ENCODE measurements around the gene ZBTB5. TPM values are rescaled to one million over a fixed set of nuclear protein-coding genes. Genes with fewer than 3 reads are reported as not detected.
A peak's percentile ranks its signal among the peaks of the same experiment; 100 is the strongest.

The ZBTB5 gene
- total and polyA plus RNA-seq, 2 of the 13 experiments (the other 11 are each of a cell fraction or from before 2014, with no cell fraction given) = 12.5 to 20.5 TPM

- 38% methylated on average over 5 of the region's 5 CpGs for WGBS (ENCODE audit: low lambda C conversion rate)
- H3K36me3 ChIP-seq (replicated peaks in 1 of 2; ENCODE audit: control insufficient read depth in 1 of 2, insufficient read depth in 2 of 2, low read length in 2 of 2) = no peaks in the 10 kb centered on the region
- H3K4me1 ChIP-seq (ENCODE audit: insufficient read depth, low read length) = peaks cover 74% of the 10 kb centered on the region
- no peak for ATAC-seq
- ChIA-PET CTCF (ENCODE audit: low intra/inter-chr PET ratio, low total read pairs) (no interaction called here), POLR2A (interaction anchor here (2.6 to 3.0 kb wide), 2 partner anchors 12 to 47 kb away, joined by 16 to 20 read pairs; partner anchors contain the start of gene ZBTB5)
- no peak overlapping the region for H3K9ac ChIP-seq (ENCODE audit: insufficient read depth, low read depth, low read length)
- no peak overlapping the region for H3K4me3 ChIP-seq (replicated peaks in 1 of 3; ENCODE audit: insufficient read depth in 1 of 3, low read depth in 2 of 3, low read length in 3 of 3)
- H3K27me3 ChIP-seq (ENCODE audit: control insufficient read depth in 1 of 2, insufficient read depth in 2 of 2, low read length in 2 of 2) = no peaks in the 10 kb centered on the region
- TF ChIP-seq RARA (CRISPR knock-in tag; IDR thresholded peaks at IDR 0.05) = peak; percentile 38; the same call in 1 of the 2 replicates
- no peak for TF ChIP-seq NCOA1 (CRISPR knock-in tag; IDR thresholded peaks at IDR 0.05)
- TF ChIP-seq HNF4A (CRISPR knock-in tag; IDR thresholded peaks at IDR 0.05) = peak; percentile 11; the same call in 1 of the 2 replicates
- peak; percentile 89 for TF ChIP-seq ZNF121 (CRISPR knock-in tag; IDR thresholded peaks at IDR 0.05)
- no peak for TF ChIP-seq ZNF343 (CRISPR knock-in tag; IDR thresholded peaks at IDR 0.05)
- TF ChIP-seq BHLHE40 (IDR thresholded peaks at IDR 0.05; ENCODE audit: low read length) = no peak
- TF ChIP-seq NFKB2 (CRISPR knock-in tag; IDR thresholded peaks at IDR 0.05; ENCODE audit: borderline replicate concordance) = no peak
- TF ChIP-seq SIN3A (IDR thresholded peaks at IDR 0.05; ENCODE audit: borderline replicate concordance, low read depth, low read length) = no peak
- TF ChIP-seq BATF2 (CRISPR knock-in tag; IDR thresholded peaks at IDR 0.05) = no peak
- TF ChIP-seq ZNF33B (CRISPR knock-in tag; IDR thresholded peaks at IDR 0.05) = no peak
- TF ChIP-seq ZNF598 (CRISPR knock-in tag; IDR thresholded peaks at IDR 0.05; ENCODE audit: borderline replicate concordance) = no peak
- no peak for TF ChIP-seq ISX (CRISPR knock-in tag; conservative IDR thresholded peaks at IDR 0.05)
- no peak for TF ChIP-seq ATF5 (CRISPR knock-in tag; IDR thresholded peaks at IDR 0.05; ENCODE audit: low read depth)
- no peak for TF ChIP-seq TSC22D2 (CRISPR knock-in tag; IDR thresholded peaks at IDR 0.05; ENCODE audit: borderline replicate concordance)
- TF ChIP-seq ZNF770 (CRISPR knock-in tag; IDR thresholded peaks at IDR 0.05) = peak; percentile 68
- TF ChIP-seq TGIF2 (CRISPR knock-in tag; IDR thresholded peaks at IDR 0.05) = no peak
- no peak for TF ChIP-seq ELF3 (CRISPR knock-in tag; IDR thresholded peaks at IDR 0.05)
- no peak for TF ChIP-seq ZNF441 (CRISPR knock-in tag; IDR thresholded peaks at IDR 0.05; ENCODE audit: borderline replicate concordance)
- TF ChIP-seq ZSCAN25 (CRISPR knock-in tag; IDR thresholded peaks at IDR 0.05) = peak; percentile 86
- H3K9me3 ChIP-seq (ENCODE audit: low read length) = no peaks in the 10 kb centered on the region
- no peak for FAIRE-seq
- intact Hi-C loops (cut with micrococcal nuclease; ENCODE audit: unreplicated experiment) = loop anchor here (5.0 kb wide), 1 partner anchor 552 kb away; no protein-coding TSS in a partner anchor
- peak overlapping the region; percentile 82; the same call in 1 of the 2 replicates for H3K4me2 ChIP-seq (ENCODE audit: low read depth, low read length)
- no peaks in the 10 kb centered on the region for H4K20me1 ChIP-seq (ENCODE audit: insufficient read depth, low read length)
- H3K79me2 ChIP-seq (ENCODE audit: insufficient read depth, low read length) = peaks cover 16% of the 10 kb centered on the region
- H3K27ac ChIP-seq (ENCODE audit: extremely low read length, insufficient read depth, low read length) = no peak overlapping the region
- BruUV-seq (replicated peaks) = no TSS peak
- H2AFZ ChIP-seq (ENCODE audit: low read length) = no peak overlapping the region
- in situ Hi-C loops (cut with HindIII; ENCODE audit: extremely low pct_ligation_motif_present, low pct_unique_long_range_greater_than_20kb) = no loop called here
- no peak for DNase-seq (ENCODE audit: low spot score)
These were observed 46.0 kb downstream of the ZBTB5 start for GRCh38 chr9:37419204-37419603.

Measured in HepG2 (cell line).